HUES48 (cell line): ENCODE measurements around the gene MRPL2.

Source experiments
- H3K27ac ChIP-seq: one replicate; pipeline ENCODE4 v1.7.0; 2013; ENCODE audit warnings: low read depth, low read length, inconsistent platforms
- H3K27me3 ChIP-seq: 2 replicates; pipeline ENCODE4 v1.6.1; 2013; ENCODE audit warnings: mild to moderate bottlenecking, low read length; ENCODE audit not compliant: control insufficient read depth, insufficient read depth
- H3K36me3 ChIP-seq: 2 replicates; pipeline ENCODE4 v1.6.1; 2013; ENCODE audit warnings: low read length; ENCODE audit not compliant: control insufficient read depth, insufficient read depth
- H3K4me1 ChIP-seq: 2 replicates; pipeline ENCODE4 v1.6.1; 2013; ENCODE audit warnings: mild to moderate bottlenecking, low read length; ENCODE audit not compliant: control insufficient read depth, insufficient read depth
- H3K4me3 ChIP-seq: 2 replicates; pipeline ENCODE4 v1.5.1; 2013; ENCODE audit warnings: mild to moderate bottlenecking, low read depth, low read length
- H3K9ac ChIP-seq: 2 replicates; pipeline ENCODE4 v1.6.1; 2013; ENCODE audit warnings: mild to moderate bottlenecking, low read depth, low read length, moderate library complexity
- H3K9me3 ChIP-seq: 2 replicates; pipeline ENCODE4 v1.6.1; 2013; ENCODE audit warnings: low read length; ENCODE audit not compliant: control insufficient read depth, insufficient read depth

Gene MRPL2

GRCh38 chr6:43016176-43016942 lies 42.9 kb downstream of the MRPL2 start:
- H3K9me3 ChIP-seq: no peaks in the 10 kb centered on the region
- H3K27ac ChIP-seq: no peak overlapping the region
- no peak overlapping the region for H3K4me3 ChIP-seq
- H3K9ac ChIP-seq: no peak overlapping the region
- peaks cover 17% of the 10 kb centered on the region for H3K4me1 ChIP-seq
- H3K27me3 ChIP-seq: no peaks in the 10 kb centered on the region
- peaks cover 55% of the 10 kb centered on the region for H3K36me3 ChIP-seq

- peak overlapping the region; percentile 92 for H3K27ac ChIP-seq
- peaks cover 61% of the 10 kb centered on the region for H3K36me3 ChIP-seq
These were observed 44.8 kb downstream of the MRPL2 start for GRCh38 chr6:43014434-43014909.

GRCh38 chr6:43013843-43014433 lies 45.3 kb downstream of the MRPL2 start, which contains the start of the genes KLHDC3 and MEA1:
KLHDC3 (plus strand) TSS chr6:43014249; CDS start chr6:43017193, 2,944 bp downstream.
MEA1 (minus strand) TSS chr6:43013946; CDS start chr6:43013813, 133 bp downstream.
- Histone ChIP-seq H3K27me3 (no peaks in the 10 kb centered on the region), H3K9ac (peak within 1 kb of the TSS; percentile 52; the same call in 1 of the 2 replicates), H3K36me3 (peaks cover 60% of the 10 kb centered on the region), H3K4me3 (peak within 1 kb of the TSS; percentile 83), H3K9me3 (no peaks in the 10 kb centered on the region), H3K27ac (peak within 1 kb of the TSS; percentile 92), H3K4me1 (peaks cover 8% of the 10 kb centered on the region)

More at GRCh38 chr6:43014434-43014909, 44.8 kb downstream of the MRPL2 start:
- Histone ChIP-seq H3K4me1 (peaks cover 8% of the 10 kb centered on the region), H3K9me3 (no peaks in the 10 kb centered on the region), H3K4me3 (peak overlapping the region; percentile 83), H3K27me3 (no peaks in the 10 kb centered on the region), H3K9ac (peak overlapping the region; percentile 52; the same call in 1 of the 2 replicates)

- Histone ChIP-seq H3K27me3 (no peaks in the 10 kb centered on the region), H3K9me3 (no peaks in the 10 kb centered on the region), H3K4me1 (peaks cover 8% of the 10 kb centered on the region), H3K9ac (peak overlapping the region; percentile 38; the same call in 1 of the 2 replicates), H3K4me3 (peak overlapping the region; percentile 83), H3K36me3 (peaks cover 60% of the 10 kb centered on the region), H3K27ac (peak overlapping the region; percentile 8)
These were observed 46.0 kb downstream of the MRPL2 start for GRCh38 chr6:43013097-43013842.

- Histone ChIP-seq H3K9me3 (no peaks in the 10 kb centered on the region), H3K9ac (no peak overlapping the region), H3K4me1 (peaks cover 8% of the 10 kb centered on the region), H3K27ac (no peak overlapping the region), H3K27me3 (no peaks in the 10 kb centered on the region), H3K4me3 (peak overlapping the region; percentile 83), H3K36me3 (peaks cover 60% of the 10 kb centered on the region)
These were observed 46.9 kb downstream of the MRPL2 start for GRCh38 chr6:43012364-43012763.

- no peaks in the 10 kb centered on the region for H3K9me3 ChIP-seq
- H3K9ac ChIP-seq: no peak overlapping the region
- H3K4me3 ChIP-seq: no peak overlapping the region
- no peak overlapping the region for H3K27ac ChIP-seq
- H3K36me3 ChIP-seq: peaks cover 63% of the 10 kb centered on the region
- H3K4me1 ChIP-seq: peaks cover 8% of the 10 kb centered on the region
- H3K27me3 ChIP-seq: no peaks in the 10 kb centered on the region
These were observed 48.0 kb downstream of the MRPL2 start for GRCh38 chr6:43011207-43011606.

GRCh38 chr6:43009124-43009523 lies 50.1 kb downstream of the MRPL2 start:
- Histone ChIP-seq H3K36me3 (peaks cover 69% of the 10 kb centered on the region), H3K4me1 (peaks cover 8% of the 10 kb centered on the region), H3K27me3 (no peaks in the 10 kb centered on the region), H3K4me3 (no peak overlapping the region), H3K27ac (no peak overlapping the region), H3K9ac (no peak overlapping the region), H3K9me3 (no peaks in the 10 kb centered on the region)

- no peaks in the 10 kb centered on the region for H3K9me3 ChIP-seq
- H3K4me3 ChIP-seq: no peak overlapping the region
- no peaks in the 10 kb centered on the region for H3K4me1 ChIP-seq
- no peaks in the 10 kb centered on the region for H3K27me3 ChIP-seq
- H3K9ac ChIP-seq: no peak overlapping the region
- H3K36me3 ChIP-seq: peaks cover 61% of the 10 kb centered on the region
- no peak overlapping the region for H3K27ac ChIP-seq
These were observed 52.1 kb downstream of the MRPL2 start for GRCh38 chr6:43007126-43007525.

GRCh38 chr6:43006251-43006650 lies 53.0 kb downstream of the MRPL2 start:
- Histone ChIP-seq H3K9me3 (no peaks in the 10 kb centered on the region), H3K9ac (no peak overlapping the region), H3K27ac (no peak overlapping the region), H3K4me1 (no peaks in the 10 kb centered on the region), H3K36me3 (peaks cover 52% of the 10 kb centered on the region), H3K4me3 (no peak overlapping the region), H3K27me3 (no peaks in the 10 kb centered on the region)

- Histone ChIP-seq H3K36me3 (peaks cover 48% of the 10 kb centered on the region), H3K27me3 (no peaks in the 10 kb centered on the region), H3K27ac (no peak overlapping the region), H3K9me3 (no peaks in the 10 kb centered on the region), H3K9ac (no peak overlapping the region), H3K4me1 (no peaks in the 10 kb centered on the region), H3K4me3 (no peak overlapping the region)
These were observed 53.4 kb downstream of the MRPL2 start for GRCh38 chr6:43005844-43006243.
